ENCODE results near the gene SLC22A6.

SLC22A6 gene

GRCh38 chr11:62974848-62975522 is 9.8 kb downstream of the SLC22A6 start:
- TF ChIP-seq RAD21 (IDR thresholded peaks at IDR 0.05; ENCODE audit: low read depth) (peak; percentile 46; the same call in 1 of the 2 replicates), TEAD4 (IDR thresholded peaks at IDR 0.05) (no peak), NFIC (IDR thresholded peaks at IDR 0.05) (peak; percentile 59; the same call in 1 of the 2 replicates)

GRCh38 chr11:62965574-62965973 is 19.2 kb downstream of the SLC22A6 start:
- TF ChIP-seq REST (IDR thresholded peaks at IDR 0.05; ENCODE audit: low read depth) (no peak), FOXM1 (IDR thresholded peaks at IDR 0.05; ENCODE audit: borderline replicate concordance, low read depth) (no peak), NFIC (IDR thresholded peaks at IDR 0.05) (no peak), RAD21 (IDR thresholded peaks at IDR 0.05; ENCODE audit: low read depth) (no peak), EGR1 (IDR thresholded peaks at IDR 0.05) (no peak), USF1 (IDR thresholded peaks at IDR 0.05) (no peak), TCF12 (IDR thresholded peaks at IDR 0.05; ENCODE audit: low read depth) (no peak), CEBPB (IDR thresholded peaks at IDR 0.05) (no peak), TEAD4 (IDR thresholded peaks at IDR 0.05) (no peak), ZBTB7A (IDR thresholded peaks at IDR 0.05; ENCODE audit: low read depth) (no peak), MAX (IDR thresholded peaks at IDR 0.05) (no peak), CREB1 (IDR thresholded peaks at IDR 0.05; ENCODE audit: low read depth) (no peak), TAF1 (IDR thresholded peaks at IDR 0.05; ENCODE audit: low read depth) (no peak), YY1 (IDR thresholded peaks at IDR 0.05; ENCODE audit: low read depth) (no peak), EP300 (IDR thresholded peaks at IDR 0.05; ENCODE audit: borderline replicate concordance) (no peak)

GRCh38 chr11:62962391-62962790 is 22.4 kb downstream of the SLC22A6 start:
- TF ChIP-seq TCF12 (IDR thresholded peaks at IDR 0.05; ENCODE audit: low read depth) (no peak), CEBPB (IDR thresholded peaks at IDR 0.05) (no peak), TAF1 (IDR thresholded peaks at IDR 0.05; ENCODE audit: low read depth) (no peak), CREB1 (IDR thresholded peaks at IDR 0.05; ENCODE audit: low read depth) (no peak), NFIC (IDR thresholded peaks at IDR 0.05) (no peak), USF1 (IDR thresholded peaks at IDR 0.05) (no peak), EGR1 (IDR thresholded peaks at IDR 0.05) (no peak), MAX (IDR thresholded peaks at IDR 0.05) (no peak), TEAD4 (IDR thresholded peaks at IDR 0.05) (no peak), RAD21 (IDR thresholded peaks at IDR 0.05; ENCODE audit: low read depth) (no peak), YY1 (IDR thresholded peaks at IDR 0.05; ENCODE audit: low read depth) (no peak), REST (IDR thresholded peaks at IDR 0.05; ENCODE audit: low read depth) (no peak), FOXM1 (IDR thresholded peaks at IDR 0.05; ENCODE audit: borderline replicate concordance, low read depth) (no peak), EP300 (IDR thresholded peaks at IDR 0.05; ENCODE audit: borderline replicate concordance) (no peak), ZBTB7A (IDR thresholded peaks at IDR 0.05; ENCODE audit: low read depth) (no peak)

- TF ChIP-seq USF1 (IDR thresholded peaks at IDR 0.05) (no peak), TAF1 (IDR thresholded peaks at IDR 0.05; ENCODE audit: low read depth) (no peak), REST (IDR thresholded peaks at IDR 0.05; ENCODE audit: low read depth) (no peak), NFIC (IDR thresholded peaks at IDR 0.05) (no peak), FOXM1 (IDR thresholded peaks at IDR 0.05; ENCODE audit: borderline replicate concordance, low read depth) (no peak), RAD21 (IDR thresholded peaks at IDR 0.05; ENCODE audit: low read depth) (no peak)
Observed at GRCh38 chr11:62961017-62961570, 23.7 kb downstream of the SLC22A6 start.
